ENCODE data around the gene ATP2C2.

DNA sequence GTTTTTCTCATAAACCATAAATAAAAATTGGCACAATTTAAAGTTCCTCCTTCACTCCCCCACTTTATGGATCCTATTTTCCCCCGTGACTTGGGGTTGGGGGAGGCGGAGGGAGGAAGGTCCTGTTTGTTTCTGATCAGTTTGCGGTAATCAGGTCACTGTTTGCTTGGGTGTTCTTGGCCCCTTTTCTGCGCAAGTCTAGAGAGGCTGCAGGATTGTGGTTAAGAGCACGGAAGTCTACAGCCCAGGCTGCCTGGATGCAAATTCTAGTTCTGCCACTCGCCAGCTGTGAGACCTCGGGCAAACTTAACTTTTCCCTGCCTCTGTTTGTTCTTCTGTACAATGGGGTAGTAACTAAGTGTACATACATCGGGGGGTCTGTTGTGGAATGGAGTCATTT, 12.1 kb downstream of the ATP2C2 start:
- TF ChIP-seq NR3C1 (CRISPR knock-in tag; IDR thresholded peaks at IDR 0.05) (no peak), CSDE1 (IDR thresholded peaks at IDR 0.05) (no peak), KHSRP (IDR thresholded peaks at IDR 0.05) (no peak)
- TF ChIP-seq, protein P1, sequence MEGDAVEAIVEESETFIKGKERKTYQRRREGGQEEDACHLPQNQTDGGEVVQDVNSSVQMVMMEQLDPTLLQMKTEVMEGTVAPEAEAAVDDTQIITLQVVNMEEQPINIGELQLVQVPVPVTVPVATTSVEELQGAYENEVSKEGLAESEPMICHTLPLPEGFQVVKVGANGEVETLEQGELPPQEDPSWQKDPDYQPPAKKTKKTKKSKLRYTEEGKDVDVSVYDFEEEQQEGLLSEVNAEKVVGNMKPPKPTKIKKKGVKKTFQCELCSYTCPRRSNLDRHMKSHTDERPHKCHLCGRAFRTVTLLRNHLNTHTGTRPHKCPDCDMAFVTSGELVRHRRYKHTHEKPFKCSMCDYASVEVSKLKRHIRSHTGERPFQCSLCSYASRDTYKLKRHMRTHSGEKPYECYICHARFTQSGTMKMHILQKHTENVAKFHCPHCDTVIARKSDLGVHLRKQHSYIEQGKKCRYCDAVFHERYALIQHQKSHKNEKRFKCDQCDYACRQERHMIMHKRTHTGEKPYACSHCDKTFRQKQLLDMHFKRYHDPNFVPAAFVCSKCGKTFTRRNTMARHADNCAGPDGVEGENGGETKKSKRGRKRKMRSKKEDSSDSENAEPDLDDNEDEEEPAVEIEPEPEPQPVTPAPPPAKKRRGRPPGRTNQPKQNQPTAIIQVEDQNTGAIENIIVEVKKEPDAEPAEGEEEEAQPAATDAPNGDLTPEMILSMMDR (IDR thresholded peaks at IDR 0.05 in 2 of 3, conservative IDR thresholded peaks at IDR 0.05 in 1 of 3; ENCODE audit: insufficient read depth in 2 of 3, low read depth in 1 of 3, low read length in 3 of 3): no peak
- TF ChIP-seq, protein P2, sequence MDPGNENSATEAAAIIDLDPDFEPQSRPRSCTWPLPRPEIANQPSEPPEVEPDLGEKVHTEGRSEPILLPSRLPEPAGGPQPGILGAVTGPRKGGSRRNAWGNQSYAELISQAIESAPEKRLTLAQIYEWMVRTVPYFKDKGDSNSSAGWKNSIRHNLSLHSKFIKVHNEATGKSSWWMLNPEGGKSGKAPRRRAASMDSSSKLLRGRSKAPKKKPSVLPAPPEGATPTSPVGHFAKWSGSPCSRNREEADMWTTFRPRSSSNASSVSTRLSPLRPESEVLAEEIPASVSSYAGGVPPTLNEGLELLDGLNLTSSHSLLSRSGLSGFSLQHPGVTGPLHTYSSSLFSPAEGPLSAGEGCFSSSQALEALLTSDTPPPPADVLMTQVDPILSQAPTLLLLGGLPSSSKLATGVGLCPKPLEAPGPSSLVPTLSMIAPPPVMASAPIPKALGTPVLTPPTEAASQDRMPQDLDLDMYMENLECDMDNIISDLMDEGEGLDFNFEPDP (CRISPR knock-in tag; IDR thresholded peaks at IDR 0.05): no peak
- TF ChIP-seq, protein P3, sequence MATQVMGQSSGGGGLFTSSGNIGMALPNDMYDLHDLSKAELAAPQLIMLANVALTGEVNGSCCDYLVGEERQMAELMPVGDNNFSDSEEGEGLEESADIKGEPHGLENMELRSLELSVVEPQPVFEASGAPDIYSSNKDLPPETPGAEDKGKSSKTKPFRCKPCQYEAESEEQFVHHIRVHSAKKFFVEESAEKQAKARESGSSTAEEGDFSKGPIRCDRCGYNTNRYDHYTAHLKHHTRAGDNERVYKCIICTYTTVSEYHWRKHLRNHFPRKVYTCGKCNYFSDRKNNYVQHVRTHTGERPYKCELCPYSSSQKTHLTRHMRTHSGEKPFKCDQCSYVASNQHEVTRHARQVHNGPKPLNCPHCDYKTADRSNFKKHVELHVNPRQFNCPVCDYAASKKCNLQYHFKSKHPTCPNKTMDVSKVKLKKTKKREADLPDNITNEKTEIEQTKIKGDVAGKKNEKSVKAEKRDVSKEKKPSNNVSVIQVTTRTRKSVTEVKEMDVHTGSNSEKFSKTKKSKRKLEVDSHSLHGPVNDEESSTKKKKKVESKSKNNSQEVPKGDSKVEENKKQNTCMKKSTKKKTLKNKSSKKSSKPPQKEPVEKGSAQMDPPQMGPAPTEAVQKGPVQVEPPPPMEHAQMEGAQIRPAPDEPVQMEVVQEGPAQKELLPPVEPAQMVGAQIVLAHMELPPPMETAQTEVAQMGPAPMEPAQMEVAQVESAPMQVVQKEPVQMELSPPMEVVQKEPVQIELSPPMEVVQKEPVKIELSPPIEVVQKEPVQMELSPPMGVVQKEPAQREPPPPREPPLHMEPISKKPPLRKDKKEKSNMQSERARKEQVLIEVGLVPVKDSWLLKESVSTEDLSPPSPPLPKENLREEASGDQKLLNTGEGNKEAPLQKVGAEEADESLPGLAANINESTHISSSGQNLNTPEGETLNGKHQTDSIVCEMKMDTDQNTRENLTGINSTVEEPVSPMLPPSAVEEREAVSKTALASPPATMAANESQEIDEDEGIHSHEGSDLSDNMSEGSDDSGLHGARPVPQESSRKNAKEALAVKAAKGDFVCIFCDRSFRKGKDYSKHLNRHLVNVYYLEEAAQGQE (IDR thresholded peaks at IDR 0.05; ENCODE audit: borderline replicate concordance): no peak
- TF ChIP-seq, protein P3 (CRISPR knock-in tag; IDR thresholded peaks at IDR 0.05; ENCODE audit: low read depth): no peak

Data from K562 (cell line).